Measurements from ENCODE around the gene RRP1. TPM values are rescaled to one million over a fixed set of nuclear protein-coding genes. Genes with fewer than 3 reads are reported as not detected.

The RRP1 gene
- total RNA-seq, 1 donor from 2014 or later = 43.6 TPM

DNA sequence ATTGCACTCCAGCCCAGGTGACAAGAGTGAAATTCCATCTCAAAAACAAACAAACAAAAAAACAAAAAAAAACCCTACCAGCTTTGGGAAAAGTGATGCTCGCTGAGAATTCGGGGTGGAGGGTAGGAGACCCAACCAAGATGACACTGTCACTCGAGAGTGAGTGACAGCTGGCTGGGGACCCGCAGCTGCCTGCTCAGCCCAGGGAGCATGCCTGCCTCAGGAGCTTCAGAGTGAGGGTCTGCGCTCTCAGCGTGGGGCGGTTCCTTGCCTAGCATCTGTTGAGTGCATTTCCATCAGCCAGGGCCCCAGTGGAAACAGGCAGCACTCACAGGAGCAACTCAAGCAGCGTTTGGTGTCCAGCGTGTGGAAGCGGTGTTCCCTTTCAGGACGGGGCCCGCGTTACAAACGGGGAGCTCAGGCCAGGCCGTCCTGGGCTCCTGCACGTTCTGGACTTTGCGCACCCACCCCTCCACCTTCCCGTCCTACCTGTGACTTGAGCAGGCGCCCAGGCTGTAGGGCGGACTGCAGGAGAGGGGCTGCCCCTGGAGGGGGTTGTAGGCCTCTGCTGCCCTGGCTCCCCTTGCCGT, 19.2 kb upstream of the RRP1 start:
- no peak for DNase-seq (ENCODE audit: extremely low spot score, unreplicated experiment)
- Mint-ChIP-seq H3K27me3 (no peaks in the 10 kb centered on the region), H3K4me3 (no peak overlapping the region), H3K4me1 (ENCODE audit: unreplicated experiment) (peaks cover 20% of the 10 kb centered on the region), H3K36me3 (peaks cover 12% of the 10 kb centered on the region), H3K9me3 (no peaks in the 10 kb centered on the region), H3K27ac (no peak overlapping the region)
- TF ChIP-seq, protein P1, sequence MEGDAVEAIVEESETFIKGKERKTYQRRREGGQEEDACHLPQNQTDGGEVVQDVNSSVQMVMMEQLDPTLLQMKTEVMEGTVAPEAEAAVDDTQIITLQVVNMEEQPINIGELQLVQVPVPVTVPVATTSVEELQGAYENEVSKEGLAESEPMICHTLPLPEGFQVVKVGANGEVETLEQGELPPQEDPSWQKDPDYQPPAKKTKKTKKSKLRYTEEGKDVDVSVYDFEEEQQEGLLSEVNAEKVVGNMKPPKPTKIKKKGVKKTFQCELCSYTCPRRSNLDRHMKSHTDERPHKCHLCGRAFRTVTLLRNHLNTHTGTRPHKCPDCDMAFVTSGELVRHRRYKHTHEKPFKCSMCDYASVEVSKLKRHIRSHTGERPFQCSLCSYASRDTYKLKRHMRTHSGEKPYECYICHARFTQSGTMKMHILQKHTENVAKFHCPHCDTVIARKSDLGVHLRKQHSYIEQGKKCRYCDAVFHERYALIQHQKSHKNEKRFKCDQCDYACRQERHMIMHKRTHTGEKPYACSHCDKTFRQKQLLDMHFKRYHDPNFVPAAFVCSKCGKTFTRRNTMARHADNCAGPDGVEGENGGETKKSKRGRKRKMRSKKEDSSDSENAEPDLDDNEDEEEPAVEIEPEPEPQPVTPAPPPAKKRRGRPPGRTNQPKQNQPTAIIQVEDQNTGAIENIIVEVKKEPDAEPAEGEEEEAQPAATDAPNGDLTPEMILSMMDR (conservative IDR thresholded peaks at IDR 0.05) = no peak

DNA sequence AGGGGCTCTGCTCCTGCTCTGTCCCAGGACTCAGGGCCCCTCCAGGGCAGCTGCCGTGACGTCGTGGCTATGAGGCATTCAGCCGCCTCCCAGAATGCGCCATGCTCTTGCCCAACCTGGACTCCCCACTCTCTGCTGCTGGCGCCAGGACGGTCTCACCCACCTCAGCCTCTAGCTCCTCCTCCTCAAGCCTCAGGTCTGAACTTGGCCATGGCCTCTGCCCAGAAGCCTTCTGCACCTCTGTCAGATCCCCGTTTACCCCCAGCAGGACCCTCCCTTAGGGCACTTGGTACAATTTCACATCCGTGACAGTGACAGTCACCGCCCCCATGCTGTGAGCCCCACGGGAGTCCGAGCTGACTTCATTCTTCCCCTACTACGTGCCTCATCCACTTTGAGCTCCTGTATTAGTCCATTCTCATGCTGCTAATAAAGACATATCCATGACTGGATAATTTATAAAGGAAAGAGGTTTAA, 18.1 kb upstream of the RRP1 start:
- H3K27ac Mint-ChIP-seq = peak overlapping the region; percentile 59
- DNase-seq (ENCODE audit: extremely low spot score, unreplicated experiment) = no peak
- peaks cover 15% of the 10 kb centered on the region for H3K36me3 Mint-ChIP-seq
- H3K27me3 Mint-ChIP-seq = no peaks in the 10 kb centered on the region
- TF ChIP-seq, protein P1 (conservative IDR thresholded peaks at IDR 0.05) = no peak
- no peaks in the 10 kb centered on the region for H3K9me3 Mint-ChIP-seq
- peak overlapping the region; percentile 50 for H3K4me3 Mint-ChIP-seq
- H3K4me1 Mint-ChIP-seq (ENCODE audit: unreplicated experiment) = peaks cover 25% of the 10 kb centered on the region

DNA sequence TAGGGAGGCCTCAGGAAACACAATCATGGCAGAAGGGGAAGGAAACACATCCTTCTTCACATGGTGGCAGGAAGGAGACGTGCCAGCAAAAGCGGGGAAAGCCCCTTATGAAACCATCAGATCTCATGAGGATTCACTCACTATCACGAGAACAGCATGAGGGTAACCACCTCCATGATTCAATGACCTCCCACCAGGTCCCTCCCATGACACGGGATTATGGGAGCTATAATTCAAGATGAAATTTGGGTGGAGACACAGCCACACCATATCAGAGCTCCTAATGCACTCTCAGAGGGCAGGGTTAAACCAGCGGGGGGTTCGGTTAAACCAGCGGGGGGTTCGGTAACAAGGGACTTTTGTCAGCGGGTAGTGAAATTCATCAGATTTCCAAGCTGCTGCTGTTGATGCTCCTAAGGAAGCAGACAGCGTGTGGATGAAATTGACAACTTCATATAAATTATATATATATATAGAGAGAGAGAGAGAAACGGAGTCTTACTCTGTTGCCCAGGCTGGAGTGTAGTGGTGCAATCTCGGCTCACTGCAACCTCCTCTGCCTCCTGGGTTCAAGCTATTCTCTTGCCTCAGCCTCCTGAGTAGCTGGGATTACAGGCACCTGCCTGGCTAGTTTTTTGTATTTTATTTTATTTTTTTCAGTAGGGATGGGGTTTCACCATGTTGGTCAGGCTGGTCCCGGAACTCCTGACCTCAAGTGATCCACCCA, 17.5 kb upstream of the RRP1 start:
- Mint-ChIP-seq H3K4me3 (peak overlapping the region; percentile 50), H3K36me3 (peaks cover 15% of the 10 kb centered on the region), H3K9me3 (no peaks in the 10 kb centered on the region), H3K27me3 (no peaks in the 10 kb centered on the region), H3K4me1 (ENCODE audit: unreplicated experiment) (peaks cover 25% of the 10 kb centered on the region), H3K27ac (peak overlapping the region; percentile 59)
- TF ChIP-seq, protein P1 (conservative IDR thresholded peaks at IDR 0.05) = no peak
- DNase-seq (ENCODE audit: extremely low spot score, unreplicated experiment) = no peak

DNA sequence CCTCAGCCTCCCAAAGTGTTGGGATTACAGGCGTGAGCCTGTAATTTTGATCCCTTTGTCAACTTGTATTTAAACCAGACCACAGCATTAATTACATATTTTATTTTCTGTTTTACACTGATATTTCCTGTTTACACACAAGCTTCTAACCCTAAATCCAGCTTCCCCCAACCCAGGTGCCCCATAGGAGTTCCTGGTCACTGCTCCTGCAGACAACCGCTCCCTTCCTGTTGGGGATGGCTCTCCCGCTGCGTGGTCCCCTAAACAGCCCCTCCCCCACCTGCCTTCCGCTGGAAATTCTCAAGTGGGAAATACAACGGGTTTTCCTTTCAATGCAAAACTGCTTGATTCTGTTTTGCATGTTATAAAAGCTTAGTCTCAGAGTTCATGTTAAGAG, 17.0 kb upstream of the RRP1 start:
- Mint-ChIP-seq H3K27me3 (no peaks in the 10 kb centered on the region), H3K4me3 (no peak overlapping the region), H3K27ac (no peak overlapping the region), H3K36me3 (peaks cover 15% of the 10 kb centered on the region), H3K9me3 (no peaks in the 10 kb centered on the region), H3K4me1 (ENCODE audit: unreplicated experiment) (peaks cover 25% of the 10 kb centered on the region)
- TF ChIP-seq, protein P1 (conservative IDR thresholded peaks at IDR 0.05) = no peak
- DNase-seq (ENCODE audit: extremely low spot score, unreplicated experiment) = no peak

DNA sequence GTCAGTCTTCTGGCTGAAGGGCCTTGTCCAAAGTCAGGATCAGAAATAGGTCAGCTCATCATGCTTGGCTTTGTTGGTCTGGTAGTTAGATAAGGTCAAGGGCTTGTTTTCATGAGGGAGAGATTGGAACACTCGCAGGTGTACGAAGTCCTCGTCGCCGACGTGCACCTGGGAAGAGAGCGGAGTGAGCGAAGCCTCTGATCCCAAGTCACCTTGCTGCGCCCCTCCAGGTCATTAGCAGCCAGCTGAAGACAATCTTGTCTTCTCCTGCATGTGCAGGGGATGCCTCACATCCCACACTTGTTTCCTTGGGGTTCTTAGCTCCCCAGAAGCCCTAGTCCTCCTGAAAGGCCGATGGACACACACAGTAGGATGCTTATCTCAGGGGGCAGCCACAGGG, 15.2 kb upstream of the RRP1 start:
- Mint-ChIP-seq H3K27me3 (no peaks in the 10 kb centered on the region), H3K4me3 (peak overlapping the region; percentile 93)

More for the DNA sequence above, 15.2 kb upstream of the RRP1 start:
- TF ChIP-seq, protein P1 (conservative IDR thresholded peaks at IDR 0.05) = no peak
- no peak for DNase-seq (ENCODE audit: extremely low spot score, unreplicated experiment)
- Mint-ChIP-seq H3K9me3 (no peaks in the 10 kb centered on the region), H3K36me3 (peaks cover 15% of the 10 kb centered on the region), H3K27ac (no peak overlapping the region), H3K4me1 (ENCODE audit: unreplicated experiment) (peaks cover 18% of the 10 kb centered on the region)

Measured in type B pancreatic cell (in vitro differentiated cells).